Stimulated activated CD4-positive, alpha-beta T cell treated with anti-CD3 and anti-CD28 coated beads, Interleukin-2, amount 100 ng/mL, for 48 hours (primary cell): ENCODE results near the gene FAT3.

Source experiments
- DNase-seq, 2 donors: peaks; one replicate each; pipeline ENCODE4 v3.0.0-alpha.2; 2020

The FAT3 gene

GRCh38 chr11:92224407-92225124 is at the start of gene FAT3:
Gene FAT3, plus strand, starts transcription at chr11:92224818. Its CDS starts 127,295 bp downstream, at chr11:92352113.
- DNase-seq, result no peak

GRCh38 chr11:92179017-92179670 is 45.5 kb upstream of the FAT3 start:
- no peak for DNase-seq

DNA sequence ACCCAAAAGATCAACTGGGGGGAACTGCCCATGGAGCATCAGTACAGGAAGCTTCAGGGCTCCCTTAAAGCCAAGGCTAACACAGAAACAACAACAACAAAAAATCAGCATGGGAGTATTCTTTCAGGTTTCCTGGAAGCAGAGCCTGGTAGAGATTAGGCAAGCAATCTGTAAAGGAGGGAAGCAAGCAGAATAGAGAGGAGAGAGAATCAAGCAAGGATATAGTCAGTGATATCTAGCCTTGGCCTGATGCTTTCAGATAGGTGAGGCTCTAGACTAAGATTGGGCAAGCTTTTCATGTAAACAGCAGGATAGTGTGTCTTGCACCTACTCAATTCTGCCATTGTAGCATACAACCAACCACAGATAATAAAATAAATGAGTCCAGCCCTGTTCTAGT is 44.4 kb upstream of the FAT3 start:
- no peak for DNase-seq

GRCh38 chr11:92180664-92181251 is 43.9 kb upstream of the FAT3 start:
- DNase-seq, result no peak

GRCh38 chr11:92190535-92191206 is 33.9 kb upstream of the FAT3 start:
- no peak for DNase-seq

- no peak for DNase-seq
Measured at GRCh38 chr11:92192141-92192540, 32.5 kb upstream of the FAT3 start.

- no peak for DNase-seq
Measured at GRCh38 chr11:92198268-92198667, 26.4 kb upstream of the FAT3 start.

- no peak for DNase-seq
Measured at GRCh38 chr11:92199991-92200390, 24.6 kb upstream of the FAT3 start.

DNA sequence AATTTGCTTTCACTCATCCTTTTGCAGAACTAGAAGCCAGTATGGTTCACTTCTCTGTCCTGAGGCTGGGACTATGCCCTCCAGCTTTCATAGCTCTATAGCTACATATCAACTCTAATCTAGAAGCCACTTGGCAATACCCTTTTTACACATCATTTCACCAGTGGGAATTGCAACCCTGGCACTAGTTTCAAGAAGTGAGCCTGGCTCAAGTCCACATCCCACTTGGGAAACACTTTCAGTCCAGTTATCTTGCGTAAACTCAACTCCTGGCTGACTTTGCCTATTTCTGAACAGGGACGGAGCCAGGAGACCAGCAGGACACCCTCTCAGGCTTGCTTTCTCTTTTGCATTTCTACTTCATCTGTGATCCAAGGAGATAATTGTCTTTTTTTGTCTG is 19.9 kb upstream of the FAT3 start:
- no peak for DNase-seq

DNA sequence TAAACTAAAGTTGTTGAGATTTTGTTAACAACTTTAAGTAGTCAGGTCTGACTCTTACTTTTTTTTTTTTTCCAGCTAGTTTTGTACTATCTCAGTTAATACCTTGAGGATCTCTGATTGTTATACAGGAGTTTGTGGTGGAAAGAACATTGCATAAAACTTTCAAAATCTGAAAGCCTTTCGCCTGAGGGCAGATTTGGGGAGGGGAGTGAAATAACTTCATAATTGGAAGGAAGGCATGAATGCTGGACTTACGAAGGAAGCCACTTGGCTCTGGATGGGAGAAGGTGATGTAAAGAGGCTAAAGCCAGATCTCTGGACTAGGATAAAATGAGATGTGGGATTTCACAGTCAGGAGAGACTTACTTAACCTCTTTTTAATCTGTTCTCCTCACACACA is 18.2 kb upstream of the FAT3 start:
- DNase-seq, result no peak

GRCh38 chr11:92211576-92212167 is 12.9 kb upstream of the FAT3 start:
- DNase-seq, result no peak

- DNase-seq, result no peak
Measured at GRCh38 chr11:92212530-92212929, 12.1 kb upstream of the FAT3 start.

DNA sequence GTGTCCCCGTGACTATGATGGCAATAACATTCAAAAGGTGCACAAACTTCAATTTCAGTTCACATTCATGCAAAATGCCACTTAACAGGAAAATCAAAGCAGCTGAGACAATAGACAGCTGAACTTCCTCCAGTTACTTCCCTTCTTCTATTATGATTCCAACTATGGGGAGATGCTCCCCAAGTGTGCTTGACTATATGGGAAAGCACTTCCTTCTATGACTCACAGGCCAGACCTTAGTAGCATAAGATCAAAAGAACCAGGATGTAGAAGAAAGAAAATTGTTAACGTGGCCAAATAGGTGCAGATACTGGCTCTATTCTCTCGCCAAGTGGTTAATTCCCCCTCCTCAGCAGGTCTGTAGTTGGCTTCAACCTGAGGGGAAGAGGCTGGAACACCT is 7.8 kb upstream of the FAT3 start:
- no peak for DNase-seq

DNA sequence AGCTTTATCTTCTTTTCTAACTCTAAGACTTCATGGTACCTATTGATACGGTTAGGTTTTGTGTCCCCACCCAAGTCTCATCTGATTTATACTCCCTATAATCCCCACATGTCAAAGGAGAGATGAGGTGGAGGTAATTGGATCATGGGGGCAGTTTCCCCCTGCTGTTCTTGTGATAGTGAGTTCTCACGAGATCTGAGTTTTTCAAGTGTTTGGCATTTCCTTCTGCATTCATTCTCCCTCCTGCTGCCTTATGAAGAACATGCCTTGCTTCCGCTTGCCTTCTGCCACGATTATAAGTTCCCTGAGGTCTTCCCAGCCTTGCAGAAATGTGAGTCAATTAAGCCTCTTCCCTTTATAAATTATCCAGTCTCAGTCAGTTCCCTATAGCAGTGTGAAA is 5.1 kb upstream of the FAT3 start:
- DNase-seq, result no peak

DNA sequence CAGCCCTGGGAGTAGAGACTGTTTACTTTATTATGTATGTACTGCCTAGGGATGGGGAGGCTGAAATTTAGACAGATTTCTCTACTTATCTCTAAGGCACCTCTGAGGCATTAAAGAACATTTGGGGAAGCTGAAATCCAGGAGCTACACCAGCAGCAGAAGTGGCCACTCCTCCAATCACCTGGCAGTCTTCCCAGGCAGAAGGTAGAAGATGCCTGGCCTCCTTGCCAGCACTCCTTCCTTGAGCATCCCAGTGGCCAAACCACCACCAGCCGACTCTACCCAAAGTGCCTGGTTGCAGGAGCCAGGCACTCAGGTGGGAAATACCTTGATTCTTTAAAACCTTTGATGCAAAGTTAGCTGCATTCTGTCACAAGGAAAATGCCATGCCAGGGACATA is 1.9 kb upstream of the FAT3 start:
- DNase-seq, result no peak

GRCh38 chr11:92224054-92224406 is 588 bp upstream of the FAT3 start:
- no peak for DNase-seq

DNA sequence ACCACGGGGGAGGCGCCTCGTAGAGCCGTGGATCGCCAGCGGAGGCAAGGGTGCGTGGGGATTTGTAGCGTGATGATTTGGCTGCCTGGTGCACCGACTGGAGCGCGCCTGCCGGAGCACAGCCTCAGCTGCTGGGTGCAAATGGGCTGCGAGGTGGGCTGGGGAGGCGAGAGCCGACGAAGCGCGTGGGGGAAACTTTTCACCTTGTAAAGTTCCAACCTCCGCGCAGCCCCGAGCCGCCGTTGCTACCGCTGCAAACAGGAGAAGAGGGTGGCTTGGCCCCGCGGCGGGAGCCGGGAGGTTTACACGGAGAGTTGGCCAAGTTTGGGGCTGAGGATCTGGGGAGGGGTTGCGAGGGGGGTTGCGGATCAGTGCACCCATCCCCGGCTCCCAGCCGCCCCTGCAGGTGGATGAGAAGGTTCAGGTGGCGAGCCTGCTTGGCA is 528 bp downstream of the FAT3 start:
- no peak for DNase-seq

DNA sequence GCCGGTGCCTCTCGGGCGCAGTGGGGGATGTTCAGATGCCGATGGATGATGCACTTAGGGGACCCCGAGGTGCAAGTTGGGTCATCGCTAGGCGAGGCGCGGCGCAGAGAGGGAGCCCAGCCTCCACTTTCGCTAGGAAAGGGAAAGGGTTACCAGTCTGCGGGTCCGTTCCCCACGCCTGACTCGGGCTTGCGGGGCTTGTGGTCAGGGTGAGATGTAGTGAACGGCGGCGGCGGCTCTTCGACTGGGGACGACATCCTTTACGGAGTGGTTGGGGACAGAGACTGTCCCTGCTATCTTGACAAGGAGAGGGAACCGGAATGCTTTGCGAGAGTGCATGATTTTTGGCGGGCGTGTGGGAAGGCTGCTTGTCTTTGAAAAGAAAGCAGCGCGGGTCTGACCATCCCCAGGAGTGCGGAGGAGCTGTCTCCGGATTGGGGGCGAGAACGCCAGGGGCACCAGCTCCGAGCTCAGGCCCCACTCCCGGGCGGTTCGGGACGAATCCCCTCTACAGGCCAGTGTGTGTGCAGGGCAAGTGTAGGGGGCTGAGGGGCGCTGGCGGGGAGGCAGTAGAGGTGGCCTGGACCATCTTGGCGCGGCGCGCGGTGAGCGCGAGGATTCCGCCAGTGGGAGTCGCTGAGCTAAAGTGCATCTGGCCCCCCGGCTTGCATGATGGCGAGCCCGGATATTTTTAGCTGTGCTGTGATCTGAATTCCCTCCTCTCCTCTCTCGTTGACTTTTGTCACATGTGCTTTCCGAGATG is 1.1 kb downstream of the FAT3 start:
- no peak for DNase-seq

DNA sequence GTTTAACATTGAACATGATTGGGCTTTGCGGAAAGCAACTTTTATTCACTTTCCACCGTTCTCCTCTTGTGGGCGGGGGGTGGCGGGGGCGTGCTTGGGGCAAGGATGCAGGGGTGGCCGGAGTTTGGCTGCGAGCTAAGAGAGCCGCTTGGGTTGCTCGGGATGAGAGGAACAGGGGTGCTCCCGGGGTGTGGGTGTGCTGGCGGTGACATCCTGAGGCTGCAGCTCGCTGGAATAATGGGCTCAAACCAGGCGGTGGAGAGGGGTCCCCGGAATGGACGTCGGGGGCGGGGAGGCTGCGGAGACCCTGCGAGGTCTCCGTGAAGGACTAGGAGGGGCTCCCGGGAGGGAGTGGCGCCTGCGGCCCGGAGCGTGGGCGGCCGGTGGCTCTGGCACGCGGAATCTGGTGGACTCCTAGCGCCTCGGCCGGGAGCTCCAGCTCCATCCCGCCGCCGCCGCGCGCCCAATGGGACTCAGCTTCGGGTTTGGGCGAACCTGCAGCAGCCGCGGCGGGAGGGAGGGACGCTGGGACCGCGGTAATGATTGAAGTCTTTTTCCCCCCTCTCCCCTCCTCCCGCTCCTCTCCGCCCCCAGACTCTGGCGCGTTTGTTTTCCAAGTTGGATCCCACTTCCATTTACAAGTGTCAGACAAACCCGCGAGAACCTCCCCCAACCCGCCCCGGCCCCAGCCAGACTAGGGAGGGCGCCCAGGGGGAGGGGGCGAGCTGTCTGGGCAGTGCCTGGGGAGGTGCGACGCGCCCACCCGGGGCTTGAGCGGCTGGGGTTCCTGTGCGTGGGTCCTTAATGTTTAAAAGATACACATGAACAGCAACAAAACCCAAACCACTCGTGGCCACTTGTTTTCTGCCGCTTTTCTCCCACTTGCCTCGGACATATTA is 2.0 kb downstream of the FAT3 start:
- no peak for DNase-seq

- no peak for DNase-seq
Measured at GRCh38 chr11:92227230-92227814, 2.7 kb downstream of the FAT3 start.
